NCI-H1417 (cell line): ENCODE results near the gene LRBA.
"Not testable (repeated sequence)": the region's sequence is repeated elsewhere in the genome, so short reads cannot be mapped to it uniquely, and the experiment has no call there.

Source experiments
- DNase-seq, 3 experiments: peaks; one replicate each; lab custom pipeline; 2025; lab: John Stamatoyannopoulos, UW

Gene LRBA

GRCh38 chr4:150569384-150569987 lies 445.6 kb downstream of the LRBA start:
- DNase-seq: peak in 1 of 3 experiments; percentile 34

DNA sequence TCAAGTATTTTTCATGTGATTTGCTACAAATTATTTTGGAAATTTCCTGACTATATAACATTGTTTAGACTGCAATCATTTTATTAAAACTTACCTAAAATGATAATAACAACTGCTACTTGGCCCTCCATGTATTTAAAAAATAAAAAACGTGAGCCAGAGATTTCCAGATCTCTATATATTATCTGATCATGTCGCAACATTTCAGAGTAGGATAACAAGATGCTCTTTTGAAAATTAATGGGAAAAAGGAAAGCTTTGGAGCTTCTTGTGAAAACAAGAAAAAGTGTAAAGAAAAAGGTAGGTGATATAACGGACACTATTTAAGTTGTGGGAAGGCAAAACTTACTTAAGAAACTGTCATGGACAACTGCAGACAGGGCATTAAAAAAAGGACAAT lies 448.0 kb downstream of the LRBA start:
- DNase-seq: no peak

DNA sequence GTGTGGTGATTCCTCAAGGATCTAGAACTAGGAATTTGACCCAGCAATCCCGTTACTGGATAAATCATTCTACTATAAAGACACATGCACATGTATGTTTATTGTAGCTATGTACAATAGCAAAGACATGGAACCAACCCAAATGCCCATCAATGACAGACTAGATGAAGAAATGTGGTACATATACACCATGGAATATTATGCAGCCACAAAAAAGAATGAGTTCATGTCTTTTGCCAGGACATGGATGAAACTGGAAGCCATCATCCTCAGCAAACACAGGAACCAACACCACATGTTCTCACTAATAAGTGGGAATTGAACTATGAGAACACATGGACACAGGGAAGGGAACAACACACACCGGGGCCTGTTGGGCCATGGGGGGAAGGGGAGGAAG lies 450.1 kb downstream of the LRBA start:
- not testable (repeated sequence) for DNase-seq

DNA sequence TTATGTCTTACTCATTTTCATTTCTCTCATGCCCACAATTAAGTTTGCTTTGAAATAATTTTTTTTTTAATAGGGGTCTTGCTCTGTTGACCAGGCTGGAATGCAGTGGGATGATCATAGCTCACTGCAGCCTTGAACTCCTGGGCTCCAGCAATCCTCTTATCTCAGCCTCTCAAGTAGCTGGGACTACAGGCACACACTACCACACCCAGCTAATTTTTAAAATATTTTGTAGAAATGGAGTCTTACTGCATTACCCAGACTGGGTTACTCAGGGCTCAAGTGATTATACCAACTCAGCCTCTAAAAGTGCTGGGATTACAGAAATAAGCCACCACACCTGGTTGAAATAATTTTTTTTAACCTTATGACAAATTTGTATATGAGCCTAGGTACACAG lies 452.3 kb downstream of the LRBA start:
- no peak for DNase-seq

GRCh38 chr4:150562250-150562649 lies 452.8 kb downstream of the LRBA start:
- DNase-seq: no peak

DNA sequence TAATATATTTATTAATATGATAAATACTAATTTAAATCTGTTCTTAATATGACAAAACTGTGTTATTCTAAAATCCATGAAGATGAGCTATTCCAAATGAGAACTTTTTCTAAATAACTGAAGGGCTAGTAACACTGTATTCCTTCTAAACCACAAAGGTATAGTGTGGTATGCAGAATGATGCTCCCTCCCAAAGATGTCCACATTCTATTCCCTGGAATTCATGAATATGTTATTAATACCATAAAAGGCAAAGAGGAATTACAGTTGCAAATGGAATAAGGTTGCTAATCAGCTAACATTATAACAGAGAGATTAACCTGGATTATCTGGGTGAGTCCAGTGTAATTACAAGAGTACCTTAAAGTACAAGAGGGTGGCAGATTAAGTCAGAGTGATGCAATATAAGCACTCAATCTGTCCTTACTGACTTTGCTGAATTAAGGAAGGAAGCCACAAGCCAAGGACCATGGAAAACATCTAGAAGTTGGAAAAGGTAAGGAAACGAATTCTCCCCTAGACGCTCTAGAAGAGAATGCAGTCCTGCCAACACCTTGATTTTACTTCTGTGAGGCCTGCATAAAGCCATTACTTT lies 453.8 kb downstream of the LRBA start:
- no peak for DNase-seq

- not testable (repeated sequence) for DNase-seq
Observed at GRCh38 chr4:150557811-150558210, 457.3 kb downstream of the LRBA start.

DNA sequence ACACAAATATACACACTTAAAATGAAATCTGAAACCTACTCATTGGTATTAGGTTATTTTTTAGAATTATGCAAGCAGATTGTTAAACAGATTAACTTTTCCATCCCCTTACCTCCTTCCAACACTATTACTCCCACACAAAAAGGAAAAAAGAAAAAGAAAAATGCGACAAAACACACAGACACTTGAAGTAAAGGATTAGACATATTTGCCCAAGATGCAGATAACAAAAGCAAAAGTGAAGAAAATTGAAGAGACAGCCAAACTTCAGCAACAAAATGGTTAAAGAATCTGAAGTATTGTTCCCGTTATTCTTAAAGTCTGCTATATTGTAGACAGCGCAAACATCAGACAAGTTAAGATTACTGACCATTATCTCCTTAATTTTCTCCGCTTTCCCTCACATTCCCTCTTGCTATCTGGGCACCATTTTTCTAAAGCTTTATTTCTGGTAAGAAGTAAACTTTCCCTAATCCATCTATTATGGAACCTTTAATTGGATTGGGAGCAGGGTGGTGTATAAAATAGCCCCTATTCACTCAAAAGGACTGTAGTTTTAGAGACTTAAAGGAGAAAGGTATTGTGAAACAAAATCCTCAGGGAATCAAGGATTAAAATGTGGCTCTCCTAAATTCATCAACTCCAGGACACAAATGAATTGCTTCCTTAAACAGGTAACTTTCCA lies 467.8 kb downstream of the LRBA start:
- no peak for DNase-seq

GRCh38 chr4:150546286-150546685 lies 468.8 kb downstream of the LRBA start:
- no peak for DNase-seq

- DNase-seq: no peak
Observed at GRCh38 chr4:150543042-150543441, 472.0 kb downstream of the LRBA start.

- no peak for DNase-seq
Observed at GRCh38 chr4:150541681-150542080, 473.4 kb downstream of the LRBA start.

DNA sequence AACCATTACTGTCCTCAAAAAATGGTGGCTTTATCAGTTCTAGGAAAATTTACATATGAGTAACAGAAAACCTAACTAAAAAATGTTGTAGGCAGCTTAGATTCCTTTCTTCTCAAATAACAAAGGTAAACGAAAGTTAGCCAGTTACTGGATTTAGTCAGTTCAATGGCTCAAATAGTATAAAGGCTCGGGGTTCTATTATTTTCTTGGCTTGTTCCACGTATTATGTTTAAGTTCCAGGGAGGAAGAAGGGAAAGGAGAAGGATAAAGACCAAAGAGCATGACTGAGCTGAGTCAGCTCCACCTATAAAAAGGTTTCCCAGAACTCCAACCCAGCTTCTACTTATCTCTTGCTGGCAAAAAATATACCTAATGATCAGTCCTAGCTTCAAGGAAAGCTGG lies 474.1 kb downstream of the LRBA start:
- no peak for DNase-seq

GRCh38 chr4:150540536-150540935 lies 474.5 kb downstream of the LRBA start:
- no peak for DNase-seq

DNA sequence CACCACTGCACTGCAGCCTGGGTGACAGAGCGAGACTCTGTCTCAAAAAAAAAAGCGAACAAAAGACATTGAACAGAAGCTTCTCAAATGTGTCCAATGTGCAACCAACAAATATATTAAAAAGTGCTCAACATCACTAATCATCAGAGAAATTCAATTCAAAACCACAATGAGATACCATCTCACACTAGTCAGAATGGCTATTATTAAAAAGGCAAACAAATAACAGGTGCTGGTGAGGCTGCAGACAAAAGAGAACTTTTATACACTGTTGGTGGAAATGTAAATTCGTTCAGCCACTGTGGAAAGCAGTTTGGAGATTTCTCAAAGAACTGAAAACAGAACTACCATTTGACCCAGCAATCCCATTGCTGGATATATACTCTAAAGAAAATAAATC lies 477.2 kb downstream of the LRBA start:
- DNase-seq: peak in 1 of 3 experiments; percentile 11

DNA sequence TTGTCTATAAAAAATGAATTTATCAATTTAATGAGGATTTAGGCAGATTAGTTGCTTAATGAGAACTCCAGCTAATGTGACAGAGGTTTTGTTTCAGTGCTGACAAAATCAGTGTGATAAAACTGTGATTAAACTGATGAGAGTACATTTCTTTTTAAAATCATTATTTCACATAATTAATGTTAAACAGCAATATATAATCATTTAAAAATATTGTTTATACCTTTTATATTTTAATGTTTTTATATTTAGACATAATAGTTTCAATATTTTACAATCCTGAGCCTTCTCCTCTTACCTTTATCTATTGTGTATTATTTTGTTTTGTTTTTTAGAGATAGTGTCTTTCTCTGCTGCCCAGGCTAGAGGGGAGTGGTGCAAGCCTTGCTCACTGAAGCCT lies 480.3 kb downstream of the LRBA start:
- DNase-seq: no peak

- no peak for DNase-seq
Observed at GRCh38 chr4:150533673-150534072, 481.4 kb downstream of the LRBA start.

DNA sequence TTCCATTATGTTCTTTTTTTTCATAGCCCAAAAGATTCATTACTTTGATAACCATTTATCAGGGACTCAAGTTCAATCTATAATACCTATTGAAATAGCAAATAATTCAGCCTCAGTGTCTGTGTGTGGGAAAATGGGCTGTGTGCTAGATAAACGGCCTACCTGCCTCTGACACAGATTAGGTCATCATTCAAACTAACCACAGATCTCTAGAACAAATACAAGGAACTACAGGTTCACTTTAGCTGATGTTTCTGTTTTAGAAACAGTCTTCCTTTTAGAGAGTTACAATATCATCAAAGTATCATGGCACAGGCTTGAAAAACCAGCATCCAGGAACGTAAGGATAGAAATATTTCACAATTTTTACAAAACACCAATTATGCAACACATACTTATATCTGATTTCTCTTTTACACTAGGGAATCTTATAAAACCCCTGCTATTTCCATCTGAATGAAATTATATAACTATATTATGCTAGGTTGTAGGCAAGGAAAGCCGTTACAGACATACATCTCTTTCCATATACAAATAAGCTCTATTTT lies 489.7 kb downstream of the LRBA start:
- DNase-seq: no peak

- no peak for DNase-seq
Observed at GRCh38 chr4:150518559-150518958, 496.5 kb downstream of the LRBA start.

DNA sequence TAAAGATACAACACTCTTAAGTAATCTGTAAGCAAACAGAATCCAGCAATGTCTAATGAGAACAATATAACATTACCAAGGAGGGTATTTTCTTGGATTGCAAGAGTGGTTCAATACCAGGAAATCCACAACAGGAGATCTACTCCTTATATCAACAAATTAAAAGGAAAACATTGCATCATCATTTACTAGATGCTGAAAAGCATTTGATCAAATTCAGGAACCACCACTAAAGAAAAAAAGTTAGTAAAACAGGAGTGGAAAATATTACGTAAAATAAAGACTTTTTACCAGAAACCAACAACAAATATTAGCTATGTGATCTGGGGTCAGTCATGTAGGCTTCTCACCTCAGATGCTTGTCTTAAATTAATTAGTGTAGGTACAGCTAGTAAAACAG lies 499.9 kb downstream of the LRBA start:
- no peak for DNase-seq

DNA sequence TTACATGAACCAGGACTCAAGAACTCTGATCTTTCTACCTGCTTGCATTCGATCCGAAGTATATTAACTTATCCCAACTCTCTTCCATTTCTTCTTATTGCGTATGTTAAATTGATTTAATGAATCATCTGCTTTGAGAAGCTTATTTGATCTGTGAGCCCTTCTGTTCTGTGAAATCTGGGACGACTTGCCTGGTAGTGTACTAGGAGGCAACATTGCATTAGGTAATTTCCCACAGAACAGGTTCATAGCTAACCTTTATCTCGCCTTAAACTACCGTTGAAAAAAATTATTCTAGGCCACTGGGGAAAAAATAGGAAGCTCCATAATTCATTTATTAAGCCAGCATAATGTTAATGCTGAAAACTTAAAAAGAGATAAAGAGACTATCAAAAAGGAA lies 500.4 kb downstream of the LRBA start:
- no peak for DNase-seq

- no peak for DNase-seq
Observed at GRCh38 chr4:150510176-150510865, 504.8 kb downstream of the LRBA start.

DNA sequence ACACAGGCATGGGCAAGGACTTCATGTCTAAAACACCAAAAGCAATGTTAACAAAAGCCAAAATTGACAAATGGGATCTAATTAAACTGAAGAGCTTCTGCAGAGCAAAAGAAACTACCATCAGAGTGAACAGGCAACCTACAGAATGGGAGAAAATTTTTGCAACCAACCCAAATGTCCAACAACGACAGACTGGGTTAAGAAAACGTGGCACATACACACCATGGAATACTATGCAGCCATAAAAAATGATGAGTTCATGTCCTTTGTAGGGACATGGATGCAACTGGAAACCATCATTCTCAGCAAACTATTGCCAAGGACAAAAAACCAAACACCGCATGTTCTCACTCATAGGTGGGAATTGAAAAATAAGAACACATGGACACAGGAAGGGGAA lies 507.4 kb downstream of the LRBA start:
- not testable (repeated sequence) for DNase-seq

GRCh38 chr4:150501983-150502382 lies 513.1 kb downstream of the LRBA start:
- no peak for DNase-seq
